ENCODE measurements around the gene C13orf46.
A peak's percentile ranks its signal among the peaks of the same experiment; 100 is the strongest.

Gene C13orf46

DNA sequence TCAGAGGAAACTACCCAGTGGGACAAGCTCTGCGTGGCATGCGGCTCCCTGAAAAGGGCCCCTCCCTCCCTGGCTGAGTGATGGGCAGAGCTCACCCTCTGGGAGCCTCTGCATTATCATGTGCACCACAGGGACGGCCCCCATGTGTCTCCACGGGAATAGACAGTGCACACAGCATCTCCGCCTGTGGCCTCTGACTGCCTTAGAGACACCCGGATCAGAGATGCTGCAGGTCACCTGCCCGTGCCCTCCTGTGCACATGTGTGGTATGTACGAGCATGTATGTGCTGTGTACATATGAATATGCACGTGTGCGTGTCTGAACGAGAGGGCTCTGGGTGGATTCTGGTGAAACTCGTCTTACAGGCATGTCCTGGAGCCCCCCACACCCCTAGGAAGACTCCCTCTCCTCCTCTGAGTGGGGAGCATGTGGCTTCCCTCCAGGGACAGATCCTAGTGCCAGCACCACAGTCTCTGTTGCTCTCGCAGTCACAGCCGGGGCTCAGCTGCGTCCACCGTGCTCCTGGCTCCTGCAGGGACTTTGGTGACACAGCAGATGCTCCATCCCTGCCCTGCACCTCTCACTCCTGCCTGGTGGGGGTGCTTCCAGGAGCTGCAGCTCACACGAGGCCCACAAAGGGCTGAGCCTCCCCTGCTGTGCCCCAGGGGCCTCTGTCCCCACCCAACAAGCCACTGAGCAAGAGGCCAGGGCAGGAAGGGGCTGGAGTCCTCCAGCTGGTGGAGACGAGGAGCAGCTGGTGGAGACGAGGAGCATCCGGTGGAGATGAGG lies 19.6 kb downstream of the C13orf46 start:
- no peak for DNase-seq (ENCODE audit: low spot score)
- TF ChIP-seq, protein P1, sequence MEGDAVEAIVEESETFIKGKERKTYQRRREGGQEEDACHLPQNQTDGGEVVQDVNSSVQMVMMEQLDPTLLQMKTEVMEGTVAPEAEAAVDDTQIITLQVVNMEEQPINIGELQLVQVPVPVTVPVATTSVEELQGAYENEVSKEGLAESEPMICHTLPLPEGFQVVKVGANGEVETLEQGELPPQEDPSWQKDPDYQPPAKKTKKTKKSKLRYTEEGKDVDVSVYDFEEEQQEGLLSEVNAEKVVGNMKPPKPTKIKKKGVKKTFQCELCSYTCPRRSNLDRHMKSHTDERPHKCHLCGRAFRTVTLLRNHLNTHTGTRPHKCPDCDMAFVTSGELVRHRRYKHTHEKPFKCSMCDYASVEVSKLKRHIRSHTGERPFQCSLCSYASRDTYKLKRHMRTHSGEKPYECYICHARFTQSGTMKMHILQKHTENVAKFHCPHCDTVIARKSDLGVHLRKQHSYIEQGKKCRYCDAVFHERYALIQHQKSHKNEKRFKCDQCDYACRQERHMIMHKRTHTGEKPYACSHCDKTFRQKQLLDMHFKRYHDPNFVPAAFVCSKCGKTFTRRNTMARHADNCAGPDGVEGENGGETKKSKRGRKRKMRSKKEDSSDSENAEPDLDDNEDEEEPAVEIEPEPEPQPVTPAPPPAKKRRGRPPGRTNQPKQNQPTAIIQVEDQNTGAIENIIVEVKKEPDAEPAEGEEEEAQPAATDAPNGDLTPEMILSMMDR (IDR thresholded peaks at IDR 0.05; ENCODE audit: extremely low read depth, insufficient read depth, missing control alignments) = no peak
- in situ Hi-C loops (cut with MboI; ENCODE audit: low pct_unique_long_range_greater_than_20kb, low sequenced_read_pairs, unreplicated experiment) = no loop called here

DNA sequence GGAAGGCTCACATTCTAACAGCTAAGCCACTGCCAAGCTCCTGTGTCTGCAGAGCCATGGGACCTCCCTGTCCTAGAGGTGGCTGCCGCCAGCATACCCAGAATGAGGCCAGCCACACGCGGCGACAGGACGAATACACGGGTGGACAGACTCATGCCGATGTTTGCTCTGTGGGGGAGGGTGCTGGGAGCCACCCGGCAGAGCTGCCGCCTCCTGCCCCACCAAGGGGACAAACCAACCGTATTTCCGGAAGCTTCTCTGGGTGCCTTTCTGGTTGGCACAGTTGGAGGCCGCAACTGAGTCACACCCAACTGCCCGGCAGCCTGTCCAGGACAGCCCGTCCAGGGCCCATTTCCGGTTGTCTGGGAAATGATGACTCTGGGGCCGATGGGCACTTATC lies 20.3 kb downstream of the C13orf46 start:
- in situ Hi-C loops (cut with MboI; ENCODE audit: low pct_unique_long_range_greater_than_20kb, low sequenced_read_pairs, unreplicated experiment) = no loop called here
- TF ChIP-seq, protein P1 (IDR thresholded peaks at IDR 0.05; ENCODE audit: extremely low read depth, insufficient read depth, missing control alignments) = no peak
- no peak for DNase-seq (ENCODE audit: low spot score)

DNA sequence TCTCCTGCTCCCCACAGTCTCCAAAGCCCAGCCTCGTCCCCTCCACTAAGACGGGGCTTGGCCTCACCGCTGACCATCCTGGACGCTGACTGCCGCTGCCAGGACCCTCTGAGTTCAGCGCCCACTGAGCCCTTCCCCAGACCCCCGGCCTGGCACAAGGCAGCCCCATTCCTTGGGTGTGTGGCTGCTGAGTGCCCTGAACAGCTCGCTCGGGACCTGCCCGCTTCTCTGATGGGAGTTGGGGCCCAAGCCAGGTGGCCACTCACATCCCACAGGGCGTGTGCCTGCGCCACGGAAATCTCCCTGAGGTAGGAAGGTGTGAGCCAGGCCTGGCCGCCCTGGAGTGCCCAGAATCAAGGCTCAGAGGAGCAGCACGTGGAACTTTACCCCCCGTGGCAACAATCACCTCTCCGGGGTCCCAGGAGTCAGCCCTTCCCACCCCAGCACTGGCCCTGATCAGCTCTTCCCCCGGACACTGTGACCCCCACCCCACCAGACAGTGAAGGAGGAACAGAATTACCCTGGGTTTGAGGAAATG lies 20.8 kb downstream of the C13orf46 start:
- TF ChIP-seq, protein P1 (IDR thresholded peaks at IDR 0.05; ENCODE audit: extremely low read depth, insufficient read depth, missing control alignments) = no peak
- DNase-seq (ENCODE audit: low spot score) = no peak
- in situ Hi-C loops (cut with MboI; ENCODE audit: low pct_unique_long_range_greater_than_20kb, low sequenced_read_pairs, unreplicated experiment) = no loop called here

DNA sequence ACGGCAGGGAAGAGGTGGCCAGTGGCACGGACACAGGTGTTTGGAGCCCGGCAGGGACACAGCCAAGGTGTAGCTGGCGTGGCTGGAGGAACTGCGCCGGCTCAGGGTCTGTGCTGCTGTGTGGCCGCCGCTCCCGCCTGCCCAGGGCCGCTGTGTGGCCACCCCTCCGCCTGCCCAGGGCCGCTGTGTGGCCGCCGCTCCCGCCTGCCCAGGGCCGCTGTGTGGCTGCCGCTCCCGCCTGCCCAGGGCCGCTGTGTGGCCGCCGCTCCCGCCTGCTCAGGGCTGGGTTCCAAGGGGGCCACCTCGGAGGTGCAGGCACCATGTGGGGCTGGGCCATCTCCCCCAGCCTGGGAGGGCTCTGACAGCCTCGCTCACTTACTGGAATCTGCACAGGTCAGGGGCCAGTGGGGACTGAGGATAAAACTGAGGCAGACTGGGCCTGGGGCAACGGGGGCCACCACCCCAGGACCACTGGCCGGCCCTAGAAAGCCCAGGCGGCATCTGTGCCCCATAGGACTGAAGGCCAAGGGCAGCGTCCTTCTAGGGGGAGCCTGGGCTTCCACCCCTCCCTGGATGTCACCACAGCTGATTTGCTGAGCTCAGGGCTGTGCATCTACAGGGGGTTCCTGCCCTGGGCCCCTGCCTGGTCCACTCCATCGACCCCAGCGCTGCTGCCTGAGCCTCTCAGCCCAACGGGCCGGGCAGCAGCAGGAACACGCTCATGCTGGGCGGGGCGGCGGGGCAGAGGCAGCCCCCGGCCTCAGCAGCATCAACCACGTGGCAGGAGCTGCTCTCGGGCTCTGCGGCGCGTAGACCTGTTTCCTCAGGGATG lies 21.5 kb downstream of the C13orf46 start:
- DNase-seq (ENCODE audit: low spot score) = no peak
- in situ Hi-C loops (cut with MboI; ENCODE audit: low pct_unique_long_range_greater_than_20kb, low sequenced_read_pairs, unreplicated experiment) = no loop called here
- TF ChIP-seq, protein P1 (IDR thresholded peaks at IDR 0.05; ENCODE audit: extremely low read depth, insufficient read depth, missing control alignments) = no peak

DNA sequence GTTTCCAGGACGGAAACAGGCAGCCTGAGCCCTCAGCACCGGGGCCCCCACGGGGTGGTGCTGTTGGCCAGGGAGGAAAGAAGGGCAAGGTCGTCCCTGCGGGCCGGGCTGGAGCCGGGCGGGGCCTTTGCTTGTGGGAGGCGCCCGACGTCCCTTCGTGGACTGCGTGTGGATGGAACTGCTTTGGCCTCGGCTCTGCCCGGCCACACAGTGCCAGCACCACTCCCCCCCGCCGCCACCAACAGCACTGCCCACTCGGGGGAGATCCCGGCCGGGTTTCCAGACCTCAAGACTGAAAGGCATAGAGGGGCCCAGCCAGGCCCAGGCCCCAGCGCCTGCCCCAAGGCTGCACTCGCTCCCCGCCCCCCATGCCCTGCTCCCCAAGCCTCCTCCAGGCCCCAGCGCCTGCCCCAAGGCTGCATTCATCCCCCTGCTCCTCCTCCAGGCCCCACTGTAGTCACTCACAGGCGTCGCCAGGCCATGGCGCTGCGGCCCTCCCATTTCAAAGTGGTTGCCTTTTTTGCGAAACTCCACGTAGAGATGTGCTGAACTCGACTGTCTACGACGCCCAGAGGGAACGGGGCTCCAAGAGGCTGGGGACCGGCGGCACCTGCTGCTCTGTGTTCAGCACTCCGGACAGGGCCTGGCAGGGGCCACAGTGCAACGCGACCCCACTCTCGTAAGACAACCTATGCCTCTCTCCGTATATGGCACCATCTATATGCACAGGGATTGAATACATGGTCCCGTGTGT lies 22.5 kb downstream of the C13orf46 start:
- DNase-seq (ENCODE audit: low spot score) = peak; percentile 91
- TF ChIP-seq, protein P1 (IDR thresholded peaks at IDR 0.05; ENCODE audit: extremely low read depth, insufficient read depth, missing control alignments) = peak; percentile 87
- in situ Hi-C loops (cut with MboI; ENCODE audit: low pct_unique_long_range_greater_than_20kb, low sequenced_read_pairs, unreplicated experiment) = no loop called here
